GM19397 (cell line): ENCODE measurements around the gene PLEKHJ1.

ENCODE experiments used
- ATAC-seq: cut with Tn5 transposase; IDR thresholded peaks from one replicate; pipeline ENCODE4 v1.9.1; 2021; ENCODE audit warnings: mild to moderate bottlenecking, moderate library complexity; ENCODE audit not compliant: unreplicated experiment

The PLEKHJ1 gene

GRCh38 chr19:2224754-2225349, 11.3 kb downstream of the PLEKHJ1 start:
- ATAC-seq = no peak

- no peak for ATAC-seq
These were observed 12.2 kb downstream of the PLEKHJ1 start for GRCh38 chr19:2223959-2224358.

DNA sequence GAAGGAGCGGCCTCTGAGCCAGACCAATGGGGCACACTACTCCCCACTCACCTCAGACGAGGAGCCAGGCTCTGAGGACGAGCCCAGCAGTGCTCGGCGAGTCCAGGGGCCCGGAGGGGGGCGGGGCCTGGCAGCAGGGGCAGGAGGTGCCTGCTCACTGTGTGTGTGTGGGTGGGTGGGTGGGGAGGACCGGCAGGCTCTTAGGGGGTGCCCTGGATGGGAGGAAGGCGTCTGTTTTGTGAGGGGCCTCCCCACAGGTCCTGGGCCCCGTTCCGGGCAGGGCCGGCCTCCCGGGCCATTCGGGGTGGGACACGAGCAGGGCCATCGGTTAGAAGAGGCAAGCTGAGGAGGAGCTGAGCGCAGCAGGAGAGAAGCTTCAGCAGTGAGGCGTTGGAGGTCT, 12.7 kb downstream of the PLEKHJ1 start:
- no peak for ATAC-seq

GRCh38 chr19:2221918-2222317, 14.2 kb downstream of the PLEKHJ1 start:
- ATAC-seq = no peak

DNA sequence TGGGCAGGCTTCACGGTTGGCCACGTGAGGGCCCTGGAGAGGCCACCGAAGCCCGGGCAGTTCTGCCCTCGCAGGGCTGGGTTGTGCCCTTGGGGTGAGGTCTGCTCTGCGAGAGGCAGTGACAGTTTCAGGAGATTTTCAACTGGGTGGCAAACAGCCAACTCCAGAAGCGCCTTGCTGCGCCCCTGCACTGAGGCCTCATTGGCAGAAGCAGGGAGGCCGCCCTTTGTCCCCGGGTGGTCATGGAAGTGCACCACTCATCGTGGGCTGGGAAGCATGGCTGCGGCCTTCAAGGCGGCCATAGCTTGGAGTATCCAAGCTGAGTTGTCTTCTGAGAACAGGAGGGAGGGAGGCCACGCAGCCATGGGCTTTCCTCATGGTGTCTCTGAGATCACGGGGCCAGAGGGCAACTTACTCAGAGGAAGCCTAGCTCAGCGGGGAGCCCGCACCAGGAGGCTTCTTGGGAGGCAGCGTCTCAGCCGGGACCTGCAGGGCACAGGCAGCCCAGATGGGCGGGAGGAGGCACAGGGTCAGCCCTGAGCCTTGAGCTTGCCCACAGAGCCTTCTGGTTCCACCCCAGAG, 14.8 kb downstream of the PLEKHJ1 start:
- ATAC-seq = no peak

GRCh38 chr19:2219726-2220125, 16.4 kb downstream of the PLEKHJ1 start:
- ATAC-seq = no peak

DNA sequence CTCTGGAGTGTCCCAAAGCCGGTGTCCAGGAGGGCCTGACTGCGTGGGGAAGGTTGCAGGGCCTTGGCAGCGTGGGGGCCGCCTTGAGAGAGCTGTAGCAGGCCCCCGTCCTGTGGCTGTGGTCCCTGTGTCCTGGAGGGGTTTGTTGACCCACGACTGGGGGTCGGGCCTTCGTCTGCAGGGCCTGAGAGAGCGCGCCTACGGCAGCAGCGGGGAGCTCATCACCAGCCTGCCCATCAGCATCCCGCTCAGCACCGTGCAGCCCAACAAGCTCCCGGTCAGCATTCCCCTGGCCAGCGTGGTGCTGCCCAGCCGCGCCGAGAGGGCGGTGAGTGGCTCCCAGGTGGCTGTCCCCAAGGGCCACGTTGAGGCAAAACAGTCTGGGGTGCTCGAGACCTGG, 18.5 kb downstream of the PLEKHJ1 start:
- no peak for ATAC-seq

DNA sequence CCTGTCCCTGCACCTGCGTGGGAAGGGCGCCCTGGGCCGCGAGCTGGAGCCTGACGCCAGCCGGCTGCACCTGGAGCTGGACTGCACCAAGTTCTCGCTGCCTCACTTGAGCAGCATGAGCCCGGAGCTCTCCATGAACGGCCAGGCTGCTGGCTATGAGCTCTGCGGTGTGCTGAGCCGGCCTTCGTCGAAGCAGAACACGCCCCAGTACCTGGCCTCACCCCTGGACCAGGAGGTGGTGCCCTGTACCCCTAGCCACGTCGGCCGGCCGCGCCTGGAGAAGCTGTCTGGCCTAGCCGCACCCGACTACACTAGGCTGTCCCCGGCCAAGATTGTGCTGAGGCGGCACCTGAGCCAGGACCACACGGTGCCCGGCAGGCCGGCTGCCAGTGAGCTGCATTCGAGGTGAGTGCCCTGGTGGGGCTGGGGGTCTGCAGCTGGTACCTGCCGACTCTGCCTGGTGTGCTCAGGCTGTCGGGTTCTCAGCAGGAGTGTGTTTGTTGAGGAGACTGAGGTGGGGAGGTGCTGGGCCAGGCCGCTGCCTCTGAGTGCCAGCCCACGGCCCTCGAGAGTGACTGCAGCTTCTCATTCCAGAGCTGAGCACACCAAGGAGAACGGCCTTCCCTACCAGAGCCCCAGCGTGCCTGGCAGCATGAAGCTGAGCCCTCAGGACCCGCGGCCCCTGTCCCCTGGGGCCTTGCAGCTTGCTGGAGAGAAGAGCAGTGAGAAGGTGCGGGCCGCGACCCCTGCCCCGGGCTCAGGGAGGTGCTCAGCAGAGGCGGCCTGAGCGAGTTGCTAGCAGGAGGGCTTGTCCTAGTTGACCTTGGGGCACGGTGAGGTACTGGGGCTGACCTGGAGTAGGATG, 19.5 kb downstream of the PLEKHJ1 start:
- no peak for ATAC-seq

- no peak for ATAC-seq
These were observed 20.8 kb downstream of the PLEKHJ1 start for GRCh38 chr19:2215281-2215751.

DNA sequence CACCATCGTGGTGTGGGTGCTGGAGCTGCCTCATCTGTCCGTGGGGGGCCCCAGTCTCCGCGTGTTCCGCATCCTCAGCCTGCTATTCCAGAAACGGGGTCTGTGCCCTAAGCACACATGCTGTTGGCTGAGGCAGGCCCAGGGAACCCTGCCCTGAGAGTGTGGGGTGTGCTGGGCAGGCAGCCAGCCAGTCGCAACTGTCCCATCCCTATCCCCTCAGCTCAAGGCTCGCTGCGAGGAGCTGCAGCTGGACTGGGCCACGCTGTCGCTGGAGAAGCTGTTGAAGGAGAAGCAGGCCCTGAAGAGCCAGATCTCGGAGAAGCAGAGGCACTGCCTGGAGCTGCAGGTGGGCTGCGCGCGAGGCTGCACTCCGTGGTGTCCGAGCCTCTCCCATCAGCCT, 21.9 kb downstream of the PLEKHJ1 start:
- ATAC-seq = no peak

GRCh38 chr19:2213799-2214198, 22.3 kb downstream of the PLEKHJ1 start:
- ATAC-seq = no peak

DNA sequence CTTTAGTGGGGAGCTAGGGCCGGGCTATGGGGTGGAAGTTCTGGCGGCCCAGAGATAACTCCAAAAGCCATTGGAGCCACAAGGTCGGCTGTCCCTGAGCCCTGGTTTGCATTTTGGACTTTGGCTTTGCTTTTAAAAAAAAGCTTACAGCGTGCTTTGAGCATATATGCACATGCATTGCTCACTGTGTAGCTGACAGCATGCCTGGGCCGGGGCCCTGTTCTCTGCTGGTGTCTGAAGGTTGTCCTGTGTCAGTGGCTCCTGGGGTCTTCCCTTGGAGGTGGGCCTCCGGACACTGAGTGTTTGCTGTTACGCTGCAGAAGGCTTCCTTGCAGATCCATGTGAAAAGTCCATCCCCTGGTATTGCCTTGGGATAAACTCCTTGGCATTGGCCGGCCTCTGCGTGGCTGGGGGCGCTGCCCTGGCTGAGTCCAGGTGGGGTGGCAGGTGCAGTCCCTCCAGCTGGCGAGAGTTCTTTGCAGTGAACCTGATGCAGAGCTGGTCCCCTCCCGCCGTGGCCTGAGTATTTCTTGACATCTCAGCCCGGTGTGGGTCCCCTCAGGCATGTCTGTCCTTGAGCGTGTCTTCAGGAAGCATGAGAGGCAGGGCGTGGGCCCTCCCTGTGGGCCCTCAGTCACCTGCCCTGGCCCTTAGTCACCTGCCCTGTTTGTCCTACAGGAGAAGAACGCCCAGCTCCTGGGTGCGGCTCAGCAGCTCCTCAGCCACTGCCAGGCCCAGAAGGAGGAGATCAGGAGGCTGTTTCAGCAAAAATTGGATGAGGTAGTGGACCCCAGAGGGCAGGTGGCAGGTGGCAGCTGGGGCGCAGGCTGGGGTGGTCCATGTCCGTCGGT, 23.0 kb downstream of the PLEKHJ1 start:
- no peak for ATAC-seq

GRCh38 chr19:2210987-2211740, 25.0 kb downstream of the PLEKHJ1 start:
- ATAC-seq = no peak

DNA sequence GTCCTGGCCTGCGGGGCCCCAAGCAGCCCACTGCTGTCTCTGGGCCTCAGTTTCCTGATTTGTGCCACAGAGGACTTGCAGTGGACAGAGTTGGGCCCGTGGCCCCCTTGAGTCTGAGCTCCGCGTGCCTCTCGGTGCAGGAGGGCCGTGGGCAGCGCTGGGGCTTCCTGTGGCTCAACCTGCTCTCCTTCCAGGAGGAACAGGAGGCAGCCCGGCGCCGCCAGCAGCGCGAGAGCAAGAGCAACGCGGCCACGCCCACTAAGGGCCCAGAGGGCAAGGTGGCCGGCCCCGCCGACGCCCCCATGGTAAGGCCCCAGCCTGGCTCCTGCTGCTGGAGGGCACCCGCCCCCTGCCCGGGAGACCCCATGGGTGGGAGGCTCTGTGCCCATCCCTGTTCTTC, 25.9 kb downstream of the PLEKHJ1 start:
- no peak for ATAC-seq

- no peak for ATAC-seq
These were observed 26.7 kb downstream of the PLEKHJ1 start for GRCh38 chr19:2209408-2209807.

DNA sequence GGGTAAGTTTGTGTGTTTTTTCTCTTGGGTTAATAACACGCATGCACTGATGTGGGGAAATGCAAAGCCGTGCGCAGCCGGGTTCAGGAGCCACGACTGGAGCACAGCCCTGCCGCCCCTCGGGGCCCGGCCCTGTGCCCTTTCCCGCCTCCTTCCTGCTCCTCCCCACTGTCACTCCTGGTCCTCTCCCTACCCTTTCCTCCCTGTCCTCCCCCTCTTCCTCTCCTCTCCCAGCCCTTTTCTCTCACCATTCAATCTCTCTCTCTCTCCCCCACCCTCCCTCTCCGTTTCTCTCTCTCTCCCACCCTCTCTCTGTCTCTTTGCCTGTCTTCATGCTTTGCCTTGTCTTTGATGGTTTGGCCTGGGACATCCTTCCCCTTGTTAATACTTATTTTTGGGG, 27.2 kb downstream of the PLEKHJ1 start:
- ATAC-seq = no peak

- no peak for ATAC-seq
These were observed 27.9 kb downstream of the PLEKHJ1 start for GRCh38 chr19:2207991-2208860.

- no peak for ATAC-seq
These were observed 29.1 kb downstream of the PLEKHJ1 start for GRCh38 chr19:2207008-2207407.

GRCh38 chr19:2202366-2202765, 33.8 kb downstream of the PLEKHJ1 start:
- ATAC-seq = no peak
